Loucy (cell line): Measurements from ENCODE around the gene HOXB7.
A peak's percentile ranks its signal among the peaks of the same experiment; 100 is the strongest.

Source experiments
- H2AFZ ChIP-seq: fragments of 200-600 bp; sonication (generic); 2 replicates; pipeline ENCODE4 v1.6.0; 2016; ENCODE audit warnings: antibody characterized with exemption, mild to moderate bottlenecking, low read length, moderate library complexity
- H3F3A ChIP-seq: fragments of 200-600 bp; 2 replicates; pipeline ENCODE4 v1.6.0; 2016; ENCODE audit warnings: antibody characterized with exemption, low read depth, mild to moderate bottlenecking
- H3K27me3 ChIP-seq: fragments of 200-600 bp; sonication (generic); 2 replicates; pipeline ENCODE4 v1.6.1; 2014; ENCODE audit warnings: low read length, mild to moderate bottlenecking; ENCODE audit not compliant: insufficient read depth, poor library complexity, severe bottlenecking
- H3K36me3 ChIP-seq: fragments of 200-600 bp; sonication (generic); 2 replicates; pipeline ENCODE4 v1.6.1; 2016; ENCODE audit warnings: low read length; ENCODE audit not compliant: insufficient read depth
- H3K4me1 ChIP-seq: fragments of 200-600 bp; sonication (generic); 2 replicates; pipeline ENCODE4 v1.5.1; 2014; ENCODE audit warnings: low read length, mild to moderate bottlenecking; ENCODE audit not compliant: insufficient read depth, poor library complexity, severe bottlenecking
- H3K4me2 ChIP-seq: fragments of 200-600 bp; sonication (generic); 2 replicates; pipeline ENCODE4 v1.6.0; 2014; ENCODE audit warnings: antibody characterized with exemption, low read length, low read depth, mild to moderate bottlenecking; ENCODE audit not compliant: poor library complexity, severe bottlenecking
- H3K4me3 ChIP-seq: fragments of 200-600 bp; sonication (generic); 2 replicates; pipeline ENCODE4 v1.5.1; 2014; ENCODE audit warnings: low read length, mild to moderate bottlenecking, mixed read lengths; ENCODE audit not compliant: poor library complexity, severe bottlenecking
- H3K79me2 ChIP-seq: fragments of 200-600 bp; sonication (generic); 2 replicates; pipeline ENCODE4 v1.6.1; 2014; ENCODE audit warnings: low read length; ENCODE audit not compliant: insufficient read depth
- H3K9ac ChIP-seq: fragments of 200-600 bp; sonication (generic); 2 replicates; pipeline ENCODE4 v1.6.0; 2014; ENCODE audit warnings: mild to moderate bottlenecking, low read depth, low read length, moderate library complexity; ENCODE audit not compliant: poor library complexity, severe bottlenecking
- H3K9me2 ChIP-seq: fragments of 200-600 bp; sonication (generic); replicated peaks from 2 replicates; pipeline ENCODE4 v1.6.1; 2016; ENCODE audit warnings: low read depth, low read length, mixed read lengths
- H3K9me3 ChIP-seq: fragments of 200-600 bp; sonication (generic); 2 replicates; pipeline ENCODE4 v1.6.1; 2014; ENCODE audit warnings: mild to moderate bottlenecking, antibody characterized with exemption, low read length, low read depth; ENCODE audit not compliant: insufficient read depth
- H4K20me1 ChIP-seq: fragments of 200-600 bp; sonication (generic); 2 replicates; pipeline ENCODE4 v1.6.0; 2014; ENCODE audit warnings: antibody characterized with exemption, low read length, mild to moderate bottlenecking; ENCODE audit not compliant: insufficient read depth, poor library complexity, severe bottlenecking
- CTCF ChIP-seq: fragments of 200-600 bp; sonication (generic); conservative IDR thresholded peaks from 2 replicates; pipeline ENCODE4 v1.5.1; 2014; ENCODE audit warnings: mild to moderate bottlenecking, antibody characterized with exemption, low read length
- EZH2phosphoT487 ChIP-seq: fragments of 200-600 bp; IDR thresholded peaks from 2 replicates; pipeline ENCODE4 v1.6.1; 2018; ENCODE audit warnings: antibody characterized with exemption, mild to moderate bottlenecking, moderate library complexity, borderline replicate concordance

HOXB7 gene

GRCh38 chr17:48605991-48606891 lies 4.6 kb downstream of the HOXB7 start:
- Histone ChIP-seq H4K20me1 (peaks cover 33% of the 10 kb centered on the region), H3K4me3 (peak overlapping the region; percentile 89), H3K9ac (peak overlapping the region; percentile 100), H3K9me3 (no peaks in the 10 kb centered on the region), H3K27me3 (peaks cover 39% of the 10 kb centered on the region), H3K36me3 (peaks cover 15% of the 10 kb centered on the region), H3F3A (0 out of 2 replicates have a peak, but pooled peaks cover 4% of the 10 kb centered on the region), H3K4me2 (peak overlapping the region; percentile 98), H3K4me1 (peaks cover 40% of the 10 kb centered on the region), H3K9me2 (no peaks in the 10 kb centered on the region), H2AFZ (no peak overlapping the region), H3K79me2 (peaks cover 100% of the 10 kb centered on the region)
- TF ChIP-seq CTCF (no peak), EZH2phosphoT487 (no peak)

- Histone ChIP-seq H3K9ac (peak overlapping the region; percentile 100), H3K4me1 (peaks cover 42% of the 10 kb centered on the region), H3K27me3 (peaks cover 47% of the 10 kb centered on the region), H3K36me3 (peaks cover 23% of the 10 kb centered on the region), H2AFZ (no peak overlapping the region), H4K20me1 (peaks cover 41% of the 10 kb centered on the region), H3K4me2 (peak overlapping the region; percentile 98), H3K79me2 (peaks cover 100% of the 10 kb centered on the region), H3K9me3 (no peaks in the 10 kb centered on the region), H3K9me2 (no peaks in the 10 kb centered on the region), H3K4me3 (peak overlapping the region; percentile 89), H3F3A (0 out of 2 replicates have a peak, but pooled peaks cover under 1% of the 10 kb centered on the region)
- no peak for TF ChIP-seq EZH2phosphoT487
- TF ChIP-seq CTCF = no peak
These were observed 5.4 kb downstream of the HOXB7 start for GRCh38 chr17:48605409-48605919.

GRCh38 chr17:48604770-48605329 lies 6.0 kb downstream of the HOXB7 start, which contains the start of gene HOXB6:
TSS of gene HOXB6 (minus strand) at chr17:48604986. CDS start at chr17:48598150, 6,836 bp downstream.
- H3F3A ChIP-seq = no peaks in the 10 kb centered on the region
- TF ChIP-seq CTCF (no peak), EZH2phosphoT487 (no peak)
- peak within 1 kb of the TSS; percentile 100 for H3K9ac ChIP-seq
- peak within 1 kb of the TSS; percentile 98 for H3K4me2 ChIP-seq
- peak within 1 kb of the TSS; percentile 89 for H3K4me3 ChIP-seq
- peaks cover 53% of the 10 kb centered on the region for H3K27me3 ChIP-seq
- H3K79me2 ChIP-seq = peaks cover 100% of the 10 kb centered on the region
- H3K9me2 ChIP-seq = no peaks in the 10 kb centered on the region
- peaks cover 47% of the 10 kb centered on the region for H4K20me1 ChIP-seq
- H3K4me1 ChIP-seq = peaks cover 48% of the 10 kb centered on the region
- no peak within 1 kb of the TSS for H2AFZ ChIP-seq
- H3K9me3 ChIP-seq = no peaks in the 10 kb centered on the region
- H3K36me3 ChIP-seq = peaks cover 29% of the 10 kb centered on the region
